ENCODE measurements around the gene ALK. TPM values are rescaled to one million over a fixed set of nuclear protein-coding genes. Genes with fewer than 3 reads are reported as not detected.

ALK gene
- total RNA-seq, 1 donor, result under 0.01 TPM

GRCh38 chr2:29238497-29238896, 682.9 kb downstream of the ALK start:
- Histone ChIP-seq H3K27ac (ENCODE audit: low read depth, low read length) (no peak overlapping the region), H3K36me3 (ENCODE audit: insufficient read depth, low read length) (no peaks in the 10 kb centered on the region), H3K27me3 (ENCODE audit: insufficient read depth, low read length) (peaks cover 33% of the 10 kb centered on the region), H3K4me3 (ENCODE audit: insufficient read depth, low read length) (no peak overlapping the region), H4K20me1 (ENCODE audit: insufficient read depth, low read length) (no peaks in the 10 kb centered on the region), H3K4me2 (ENCODE audit: insufficient read depth, low read length) (no peak overlapping the region), H3K4me1 (ENCODE audit: insufficient read depth, low read length) (no peaks in the 10 kb centered on the region), H3K9me3 (ENCODE audit: low read depth, low read length) (no peaks in the 10 kb centered on the region), H2AFZ (ENCODE audit: low read length) (no peak overlapping the region), H3K79me2 (ENCODE audit: insufficient read depth, low read length) (no peaks in the 10 kb centered on the region)
- TF ChIP-seq CTCF (IDR thresholded peaks at IDR 0.05; ENCODE audit: extremely low read depth, low read depth, low read length), result peak; percentile 79
- peak; percentile 95 for DNase-seq (ENCODE audit: insufficient read length, low spot score, missing footprints)

GRCh38 chr2:29236074-29236473, 685.3 kb downstream of the ALK start:
- Histone ChIP-seq H3K4me1 (ENCODE audit: insufficient read depth, low read length) (no peaks in the 10 kb centered on the region), H3K36me3 (ENCODE audit: insufficient read depth, low read length) (no peaks in the 10 kb centered on the region), H3K4me3 (ENCODE audit: insufficient read depth, low read length) (no peak overlapping the region), H3K79me2 (ENCODE audit: insufficient read depth, low read length) (no peaks in the 10 kb centered on the region), H2AFZ (ENCODE audit: low read length) (no peak overlapping the region), H3K27me3 (ENCODE audit: insufficient read depth, low read length) (peaks cover 42% of the 10 kb centered on the region), H4K20me1 (ENCODE audit: insufficient read depth, low read length) (no peaks in the 10 kb centered on the region), H3K4me2 (ENCODE audit: insufficient read depth, low read length) (no peak overlapping the region), H3K9me3 (ENCODE audit: low read depth, low read length) (no peaks in the 10 kb centered on the region), H3K27ac (ENCODE audit: low read depth, low read length) (no peak overlapping the region)
- no peak for TF ChIP-seq CTCF (IDR thresholded peaks at IDR 0.05; ENCODE audit: extremely low read depth, low read depth, low read length)
- no peak for DNase-seq (ENCODE audit: insufficient read length, low spot score, missing footprints)

- H3K4me3 ChIP-seq (ENCODE audit: insufficient read depth, low read length), result no peak overlapping the region
- H3K9me3 ChIP-seq (ENCODE audit: low read depth, low read length), result no peaks in the 10 kb centered on the region
- H3K79me2 ChIP-seq (ENCODE audit: insufficient read depth, low read length), result no peaks in the 10 kb centered on the region
- H3K27me3 ChIP-seq (ENCODE audit: insufficient read depth, low read length), result peaks cover 38% of the 10 kb centered on the region
- no peak overlapping the region for H2AFZ ChIP-seq (ENCODE audit: low read length)
- no peaks in the 10 kb centered on the region for H3K4me1 ChIP-seq (ENCODE audit: insufficient read depth, low read length)
- no peaks in the 10 kb centered on the region for H4K20me1 ChIP-seq (ENCODE audit: insufficient read depth, low read length)
- H3K27ac ChIP-seq (ENCODE audit: low read depth, low read length), result no peak overlapping the region
- H3K36me3 ChIP-seq (ENCODE audit: insufficient read depth, low read length), result no peaks in the 10 kb centered on the region
- TF ChIP-seq CTCF (IDR thresholded peaks at IDR 0.05; ENCODE audit: extremely low read depth, low read depth, low read length), result no peak
- no peak overlapping the region for H3K4me2 ChIP-seq (ENCODE audit: insufficient read depth, low read length)
- no peak for DNase-seq (ENCODE audit: insufficient read length, low spot score, missing footprints)
Observed at GRCh38 chr2:29235411-29235810, 686.0 kb downstream of the ALK start.

GRCh38 chr2:29233428-29233827, 688.0 kb downstream of the ALK start:
- H3K36me3 ChIP-seq (ENCODE audit: insufficient read depth, low read length), result no peaks in the 10 kb centered on the region
- DNase-seq (ENCODE audit: insufficient read length, low spot score, missing footprints), result no peak
- no peak for TF ChIP-seq CTCF (IDR thresholded peaks at IDR 0.05; ENCODE audit: extremely low read depth, low read depth, low read length)

More at GRCh38 chr2:29233428-29233827, 688.0 kb downstream of the ALK start:
- no peaks in the 10 kb centered on the region for H3K79me2 ChIP-seq (ENCODE audit: insufficient read depth, low read length)
- no peak overlapping the region for H3K4me3 ChIP-seq (ENCODE audit: insufficient read depth, low read length)
- no peaks in the 10 kb centered on the region for H4K20me1 ChIP-seq (ENCODE audit: insufficient read depth, low read length)
- H3K4me1 ChIP-seq (ENCODE audit: insufficient read depth, low read length), result no peaks in the 10 kb centered on the region
- no peaks in the 10 kb centered on the region for H3K9me3 ChIP-seq (ENCODE audit: low read depth, low read length)
- H2AFZ ChIP-seq (ENCODE audit: low read length), result no peak overlapping the region
- H3K27me3 ChIP-seq (ENCODE audit: insufficient read depth, low read length), result peaks cover 39% of the 10 kb centered on the region
- no peak overlapping the region for H3K4me2 ChIP-seq (ENCODE audit: insufficient read depth, low read length)
- no peak overlapping the region for H3K27ac ChIP-seq (ENCODE audit: low read depth, low read length)

Measured in osteoblast (primary cell).